ENCODE data around the gene ATF7. TPM values are rescaled to one million over a fixed set of nuclear protein-coding genes. Genes with fewer than 3 reads are reported as not detected.

The ATF7 gene
- total and polyA plus RNA-seq, 9 of the 15 experiments (the other 6 are each of a cell fraction or from before 2014, with no cell fraction given), result 10.6 to 30.4 (median 20.7) TPM

- POLR2A ChIA-PET, result no interaction called here
Observed at GRCh38 chr12:53536962-53537361, 89.2 kb downstream of the ATF7 start.

More at GRCh38 chr12:53536962-53537361, 89.2 kb downstream of the ATF7 start:
- Histone ChIP-seq H4K20me1 (replicated peaks; ENCODE audit: control insufficient read depth, insufficient read depth, low read length) (no peaks in the 10 kb centered on the region), H3K79me2 (ENCODE audit: control insufficient read depth, insufficient read depth, low read length) (no peaks in the 10 kb centered on the region), H3K4me3 (no peak overlapping the region), H3K27me3 (ENCODE audit: control insufficient read depth in 2 of 2, insufficient read depth in 2 of 2, low read length in 2 of 2) (no peaks in the 10 kb centered on the region), H3K36me3 (ENCODE audit: control insufficient read depth, insufficient read depth, low read length) (peaks cover 62% of the 10 kb centered on the region; the same call in 2 of the 3 replicates), H2AFZ (ENCODE audit: low read depth, low read length) (no peak overlapping the region), H3K27ac (ENCODE audit: extremely low read depth, low read depth, low read length) (no peak overlapping the region), H3K4me1 (replicated peaks in 1 of 2; ENCODE audit: control insufficient read depth in 2 of 2, insufficient read depth in 2 of 2, low read length in 2 of 2) (no peaks in the 10 kb centered on the region), H3K9me1 (ENCODE audit: control insufficient read depth, insufficient read depth, low read length) (no peaks in the 10 kb centered on the region), H3K4me2 (ENCODE audit: insufficient read depth, low read length) (no peak overlapping the region), H3K9ac (ENCODE audit: insufficient read depth in 1 of 2, low read depth in 2 of 2, low read length in 2 of 2) (no peak overlapping the region), H3K9me3 (replicated peaks; ENCODE audit: control insufficient read depth, insufficient read depth, low read depth, low read length) (no peaks in the 10 kb centered on the region)
- 88% methylated on average over 3 of the region's 3 CpGs for WGBS (ENCODE audit: insufficient coverage, low coverage, missing lambda C conversion rate)
- intact Hi-C loops (cut with micrococcal nuclease), result no loop called here
- FAIRE-seq (no peak), DNase-seq (ENCODE audit: extremely low read depth in 1 of 4, low spot score in 3 of 4) (no peak), ATAC-seq (no peak)
- TF ChIP-seq E2F3 (CRISPR knock-in tag; IDR thresholded peaks at IDR 0.05), result no peak
- TF ChIP-seq SMARCA4 (IDR thresholded peaks at IDR 0.05), result no peak
- no peak for TF ChIP-seq FOXJ2 (tag; IDR thresholded peaks at IDR 0.05)
- no peak for TF ChIP-seq HOMEZ (CRISPR knock-in tag; IDR thresholded peaks at IDR 0.05)
- no peak for TF ChIP-seq KDM5B (IDR thresholded peaks at IDR 0.05; ENCODE audit: insufficient replicate concordance, low read depth, low read length)
- CTCF ChIA-PET (ENCODE audit: low intra/inter-chr PET ratio), result no interaction called here
- BruUV-seq (replicated peaks), result no TSS peak
- in situ Hi-C loops (cut with MboI), result no loop called here

Data from K562 (cell line).